H1 (cell line): ENCODE measurements around the gene FBLN5. TPM values are rescaled to one million over a fixed set of nuclear protein-coding genes. Genes with fewer than 3 reads are reported as not detected.

ENCODE experiments used
- MAX ChIP-seq: IDR thresholded peaks from 2 replicates; pipeline ENCODE4 v1.6.1; 2012; ENCODE audit warnings: inconsistent platforms
- polyA plus RNA-seq, 7 experiments: library from polyadenylated mRNA; depleted of rRNA in 3 of 7; stranded (reverse) in 5 of 7; unstranded in 2 of 7; fragments of >200 nt in 5 of 7; fragments of 200-250 nt in 2 of 7; gene quantifications; 1 replicate in 5 of 7; 2 replicates in 1 of 7; 4 replicates in 1 of 7; pipeline versions ENCODE4 v1.2.1 to v1.2.3, GENCODE V29; 2011 to 2013; ENCODE audit warnings: missing spikeins in 2 of 7, mixed read lengths in 2 of 7
- total RNA-seq: library from RNA; stranded (reverse); fragmentation: NEBNext Ultra II Directional; extraction: Animal tissue kit (Norgen Biotek cat#: 25700); gene quantifications from 2 replicates; pipeline ENCODE4 v1.2.1, GENCODE V29; 2021

The FBLN5 gene
- total and polyA plus RNA-seq, 2 of the 8 experiments (the other 6 are each of a cell fraction or from before 2014, with no cell fraction given): 0.88 to 3.5 TPM

- TF ChIP-seq MAX: no peak
Observed at GRCh38 chr14:91834571-91834970, 112.9 kb downstream of the FBLN5 start (continued).
